ENCODE measurements around the gene PSMC4. TPM values are rescaled to one million over a fixed set of nuclear protein-coding genes. Genes with fewer than 3 reads are reported as not detected.

Gene PSMC4
- polyA plus RNA-seq, 1 of the 3 experiments (the other 2 are of a cell fraction): 173 TPM

GRCh38 chr19:40013991-40014390, 43.0 kb downstream of the PSMC4 start:
- H2AFZ ChIP-seq (ENCODE audit: low read depth): no peak overlapping the region
- H3K4me3 ChIP-seq (ENCODE audit: low read depth in 2 of 2, low read length in 1 of 2): no peak overlapping the region; a peak in 1 of 4 replicates
- H3K9me3 ChIP-seq: peaks cover 19% of the 10 kb centered on the region
- H3K36me3 ChIP-seq (replicated peaks in 1 of 2; ENCODE audit: control insufficient read depth in 1 of 2, insufficient read depth in 2 of 2, low read length in 1 of 2): peaks cover 22 to 30% of the 10 kb centered on the region in 2 experiments
- H3K4me2 ChIP-seq: no peak overlapping the region
- H3K9me2 ChIP-seq: no peaks in the 10 kb centered on the region
- H3K27me3 ChIP-seq (ENCODE audit: insufficient read depth): no peaks in the 10 kb centered on the region
- H3K27ac ChIP-seq (ENCODE audit: low read depth in 2 of 2, low read length in 1 of 2): no peak overlapping the region
- H3K4me1 ChIP-seq (ENCODE audit: control insufficient read depth in 1 of 2, insufficient read depth in 2 of 2, low read depth in 1 of 2, low read length in 1 of 2): no peaks in the 10 kb centered on the region
- ChIA-PET CTCF (no interaction called here), POLR2A (no interaction called here)
- no peaks in the 10 kb centered on the region for H3F3A ChIP-seq (replicated peaks; ENCODE audit: insufficient read depth)
- TF ChIP-seq REST (IDR thresholded peaks at IDR 0.05; ENCODE audit: low read depth, low read length) (no peak), CTCF (IDR thresholded peaks at IDR 0.05) (no peak), CHD2 (IDR thresholded peaks at IDR 0.05; ENCODE audit: low read length, partially characterized antibody) (no peak), USF1 (IDR thresholded peaks at IDR 0.05; ENCODE audit: borderline replicate concordance, low read depth) (no peak), ELF1 (IDR thresholded peaks at IDR 0.05) (no peak), MXI1 (IDR thresholded peaks at IDR 0.05; ENCODE audit: low read depth, low read length) (no peak), RAD21 (IDR thresholded peaks at IDR 0.05; ENCODE audit: low read length) (no peak), RCOR1 (IDR thresholded peaks at IDR 0.05; ENCODE audit: low read length) (no peak), RFX5 (IDR thresholded peaks at IDR 0.05; ENCODE audit: low read length) (no peak), POLR2AphosphoS5 (IDR thresholded peaks at IDR 0.05; ENCODE audit: low read depth, low read length) (no peak)
- no peaks in the 10 kb centered on the region for H4K20me1 ChIP-seq (ENCODE audit: insufficient read depth)
- no peak overlapping the region for H3K9ac ChIP-seq
- no peak for DNase-seq
- no peaks in the 10 kb centered on the region for H3K79me2 ChIP-seq (ENCODE audit: insufficient read depth)
- 86% methylated on average over 4 of the region's 4 CpGs for WGBS (ENCODE audit: low lambda C conversion rate)

- POLR2A ChIA-PET: no interaction called here
- Histone ChIP-seq H3K9me3 (peaks cover 41% of the 10 kb centered on the region), H3F3A (replicated peaks; ENCODE audit: insufficient read depth) (no peaks in the 10 kb centered on the region), H3K27ac (ENCODE audit: low read depth in 2 of 2, low read length in 1 of 2) (no peak overlapping the region), H3K9ac (no peak overlapping the region), H3K4me1 (ENCODE audit: control insufficient read depth in 1 of 2, insufficient read depth in 2 of 2, low read depth in 1 of 2, low read length in 1 of 2) (no peaks in the 10 kb centered on the region), H3K4me2 (no peak overlapping the region), H3K36me3 (replicated peaks in 1 of 2; ENCODE audit: control insufficient read depth in 1 of 2, insufficient read depth in 2 of 2, low read length in 1 of 2) (peaks cover 0 to 10% of the 10 kb centered on the region in 2 experiments), H3K9me2 (no peaks in the 10 kb centered on the region), H3K79me2 (ENCODE audit: insufficient read depth) (no peaks in the 10 kb centered on the region), H2AFZ (ENCODE audit: low read depth) (no peak overlapping the region), H3K27me3 (ENCODE audit: insufficient read depth) (no peaks in the 10 kb centered on the region), H4K20me1 (ENCODE audit: insufficient read depth) (no peaks in the 10 kb centered on the region), H3K4me3 (ENCODE audit: low read depth in 2 of 2, low read length in 1 of 2) (no peak overlapping the region; a peak in 2 of 4 replicates)
- WGBS (ENCODE audit: low lambda C conversion rate): 52% methylated on average over 3 of the region's 3 CpGs
- TF ChIP-seq YY1 (IDR thresholded peaks at IDR 0.05; ENCODE audit: low read depth): no peak
- no peak for TF ChIP-seq PBX3 (IDR thresholded peaks at IDR 0.05)
- no peak for TF ChIP-seq FOXM1 (IDR thresholded peaks at IDR 0.05; ENCODE audit: low read depth)
- no peak for TF ChIP-seq TEAD4 (IDR thresholded peaks at IDR 0.05; ENCODE audit: borderline replicate concordance, insufficient read depth)
- no peak for DNase-seq
- CTCF ChIA-PET: no interaction called here
Measured at GRCh38 chr19:40023969-40024368, 53.0 kb downstream of the PSMC4 start.
